GM21528 (cell line): ENCODE data around the gene ST7L.
"Not testable (repeated sequence)": the region's sequence is repeated elsewhere in the genome, so short reads cannot be mapped to it uniquely, and the experiment has no call there.

ENCODE experiments used
- ATAC-seq: cut with Tn5 transposase; IDR thresholded peaks from one replicate; pipeline ENCODE4 v1.9.1; 2021; ENCODE audit warnings: mild to moderate bottlenecking, moderate library complexity; ENCODE audit not compliant: unreplicated experiment, low FRiP score

Gene ST7L

GRCh38 chr1:112504001-112504660 lies 114.8 kb downstream of the ST7L start:
- ATAC-seq: no peak

- no peak for ATAC-seq
Measured at GRCh38 chr1:112502826-112503225, 116.1 kb downstream of the ST7L start.

- ATAC-seq: peak; percentile 55
Measured at GRCh38 chr1:112501810-112502641, 116.9 kb downstream of the ST7L start.

GRCh38 chr1:112496290-112496689 lies 122.7 kb downstream of the ST7L start:
- no peak for ATAC-seq

- no peak for ATAC-seq
Measured at GRCh38 chr1:112493351-112493750, 125.6 kb downstream of the ST7L start.

GRCh38 chr1:112492076-112492475 lies 126.9 kb downstream of the ST7L start:
- ATAC-seq: no peak

- ATAC-seq: no peak
Measured at GRCh38 chr1:112488141-112488540, 130.8 kb downstream of the ST7L start.

- not testable (repeated sequence) for ATAC-seq
Measured at GRCh38 chr1:112487686-112488085, 131.3 kb downstream of the ST7L start.

- ATAC-seq: not testable (repeated sequence)
Measured at GRCh38 chr1:112486063-112486462, 132.9 kb downstream of the ST7L start.

GRCh38 chr1:112478314-112478713 lies 140.6 kb downstream of the ST7L start:
- no peak for ATAC-seq

- ATAC-seq: no peak
Measured at GRCh38 chr1:112477550-112477949, 141.4 kb downstream of the ST7L start.
